Left ventricle myocardium inferior (tissue), 1 donor: ENCODE results near the gene MMP7. TPM values are rescaled to one million over a fixed set of nuclear protein-coding genes. Genes with fewer than 3 reads are reported as not detected.
"Not testable (repeated sequence)": the region's sequence is repeated elsewhere in the genome, so short reads cannot be mapped to it uniquely, and the experiment has no call there.

ENCODE experiments used
- DNase-seq: peaks from one replicate; pipeline ENCODE4 v3.0.0-alpha.2; 2020
- H3K27ac ChIP-seq: fragments of 200-600 bp; replicated peaks from 2 replicates; pipeline ENCODE4 v1.8.0; 2021
- H3K27me3 ChIP-seq: fragments of 200-600 bp; 2 replicates; pipeline ENCODE4 v1.8.0; 2021; ENCODE audit warnings: low read depth
- H3K36me3 ChIP-seq: fragments of 200-600 bp; 2 replicates; pipeline ENCODE4 v1.8.0; 2021
- H3K4me1 ChIP-seq: fragments of 200-600 bp; 2 replicates; pipeline ENCODE4 v1.8.0; 2021
- H3K4me3 ChIP-seq: fragments of 200-600 bp; 2 replicates; pipeline ENCODE4 v1.8.0; 2021; ENCODE audit warnings: mild to moderate bottlenecking, moderate library complexity
- H3K9me3 ChIP-seq: fragments of 200-600 bp; replicated peaks from 2 replicates; pipeline ENCODE4 v1.8.0; 2021
- intact Hi-C: fragments of 100-400 bp; cut with micrococcal nuclease; formaldehyde crosslinking; loops from one replicate; pipeline ENCODE4 v1.11.0; 2022
- total RNA-seq: library from RNA; stranded (reverse); fragmentation: NEBNext Ultra II Directional; extraction: Animal tissue kit (Norgen Biotek cat#: 25700); gene quantifications from one replicate; pipeline ENCODE4 v1.2.1, GENCODE V29; 2021
- TF ChIP-seq, protein P1 (sequence below): fragments of 200-600 bp; IDR thresholded peaks from 2 replicates; pipeline ENCODE4 v1.8.0; 2021; ENCODE audit warnings: antibody characterized with exemption, mild to moderate bottlenecking, borderline replicate concordance
- donor health status: DM: no; HTN: yes; CAD: no; lungs with severe emphysema.

MMP7 gene
- total RNA-seq, 1 donor from 2014 or later, result not detected

- no peak for DNase-seq
- H3K9me3 ChIP-seq, result no peaks in the 10 kb centered on the region
- intact Hi-C loops, result no loop called here
- H3K4me3 ChIP-seq, result no peak overlapping the region
- H3K27me3 ChIP-seq, result peaks cover 6% of the 10 kb centered on the region
- H3K36me3 ChIP-seq, result no peaks in the 10 kb centered on the region
- H3K4me1 ChIP-seq, result no peaks in the 10 kb centered on the region
- no peak overlapping the region for H3K27ac ChIP-seq
- TF ChIP-seq, protein P1, sequence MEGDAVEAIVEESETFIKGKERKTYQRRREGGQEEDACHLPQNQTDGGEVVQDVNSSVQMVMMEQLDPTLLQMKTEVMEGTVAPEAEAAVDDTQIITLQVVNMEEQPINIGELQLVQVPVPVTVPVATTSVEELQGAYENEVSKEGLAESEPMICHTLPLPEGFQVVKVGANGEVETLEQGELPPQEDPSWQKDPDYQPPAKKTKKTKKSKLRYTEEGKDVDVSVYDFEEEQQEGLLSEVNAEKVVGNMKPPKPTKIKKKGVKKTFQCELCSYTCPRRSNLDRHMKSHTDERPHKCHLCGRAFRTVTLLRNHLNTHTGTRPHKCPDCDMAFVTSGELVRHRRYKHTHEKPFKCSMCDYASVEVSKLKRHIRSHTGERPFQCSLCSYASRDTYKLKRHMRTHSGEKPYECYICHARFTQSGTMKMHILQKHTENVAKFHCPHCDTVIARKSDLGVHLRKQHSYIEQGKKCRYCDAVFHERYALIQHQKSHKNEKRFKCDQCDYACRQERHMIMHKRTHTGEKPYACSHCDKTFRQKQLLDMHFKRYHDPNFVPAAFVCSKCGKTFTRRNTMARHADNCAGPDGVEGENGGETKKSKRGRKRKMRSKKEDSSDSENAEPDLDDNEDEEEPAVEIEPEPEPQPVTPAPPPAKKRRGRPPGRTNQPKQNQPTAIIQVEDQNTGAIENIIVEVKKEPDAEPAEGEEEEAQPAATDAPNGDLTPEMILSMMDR, result no peak
Observed at GRCh38 chr11:102513869-102514268, 16.7 kb downstream of the MMP7 start.

- Histone ChIP-seq H3K27me3 (peaks cover 12% of the 10 kb centered on the region), H3K9me3 (no peaks in the 10 kb centered on the region), H3K4me1 (no peaks in the 10 kb centered on the region), H3K36me3 (no peaks in the 10 kb centered on the region), H3K4me3 (no peak overlapping the region), H3K27ac (no peak overlapping the region)
- TF ChIP-seq, protein P1, result no peak
- DNase-seq, result no peak
- intact Hi-C loops, result no loop called here
Observed at GRCh38 chr11:102510439-102511135, 20.0 kb downstream of the MMP7 start.

DNA sequence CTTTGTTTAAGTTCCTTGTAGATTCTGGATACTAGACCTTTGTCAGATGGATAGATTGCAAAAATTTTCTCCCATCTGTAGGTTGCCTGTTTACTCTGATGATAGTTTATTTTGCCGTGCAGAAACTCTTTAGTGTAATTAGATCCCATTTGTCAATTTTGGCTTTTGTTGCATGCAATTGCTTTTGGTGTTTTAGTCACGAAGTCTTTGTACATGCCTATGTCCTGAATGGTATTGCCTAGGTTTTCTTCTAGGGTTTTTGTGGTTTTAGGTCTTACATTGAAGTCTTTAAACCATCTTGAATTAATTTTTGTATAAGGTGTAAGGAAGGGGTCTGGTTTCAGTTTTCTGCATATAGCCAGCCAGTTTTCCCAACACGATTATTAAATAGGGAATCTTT, 27.7 kb downstream of the MMP7 start:
- intact Hi-C loops, DNase-seq: not testable (repeated sequence)

GRCh38 chr11:102500829-102501228, 29.7 kb downstream of the MMP7 start:
- no peak overlapping the region for H3K27ac ChIP-seq
- H3K4me3 ChIP-seq, result no peak overlapping the region
- intact Hi-C loops, result no loop called here
- TF ChIP-seq, protein P1, result no peak
- H3K27me3 ChIP-seq, result peaks cover 12% of the 10 kb centered on the region
- H3K4me1 ChIP-seq, result no peaks in the 10 kb centered on the region
- no peak for DNase-seq
- H3K36me3 ChIP-seq, result no peaks in the 10 kb centered on the region
- no peaks in the 10 kb centered on the region for H3K9me3 ChIP-seq

More for the DNA sequence above, 27.7 kb downstream of the MMP7 start:
- not testable (repeated sequence) for H3K27ac ChIP-seq, H3K36me3 ChIP-seq, H3K4me1 ChIP-seq, H3K9me3 ChIP-seq, H3K4me3 ChIP-seq
- H3K27me3 ChIP-seq, result peaks cover 16% of the 10 kb centered on the region

DNA sequence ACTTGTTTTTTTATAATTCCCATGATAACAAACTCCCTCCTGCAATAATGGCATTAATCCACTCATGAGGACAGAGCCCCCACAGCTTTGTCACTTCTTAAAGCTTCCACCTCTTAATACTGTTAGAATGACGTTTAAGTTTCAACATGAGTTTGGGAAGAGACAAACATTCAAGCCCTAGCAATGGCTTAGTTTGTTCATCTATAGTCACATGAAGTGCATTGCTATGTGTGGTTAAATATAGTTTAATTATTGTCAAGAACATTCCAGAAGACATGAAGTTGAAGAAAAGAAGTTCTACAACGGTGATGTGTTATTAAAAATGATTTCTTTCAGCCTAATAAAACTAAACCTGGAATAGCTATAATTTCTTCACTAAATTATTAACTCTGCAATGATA, 30.6 kb downstream of the MMP7 start:
- TF ChIP-seq, protein P1, result no peak

DNA sequence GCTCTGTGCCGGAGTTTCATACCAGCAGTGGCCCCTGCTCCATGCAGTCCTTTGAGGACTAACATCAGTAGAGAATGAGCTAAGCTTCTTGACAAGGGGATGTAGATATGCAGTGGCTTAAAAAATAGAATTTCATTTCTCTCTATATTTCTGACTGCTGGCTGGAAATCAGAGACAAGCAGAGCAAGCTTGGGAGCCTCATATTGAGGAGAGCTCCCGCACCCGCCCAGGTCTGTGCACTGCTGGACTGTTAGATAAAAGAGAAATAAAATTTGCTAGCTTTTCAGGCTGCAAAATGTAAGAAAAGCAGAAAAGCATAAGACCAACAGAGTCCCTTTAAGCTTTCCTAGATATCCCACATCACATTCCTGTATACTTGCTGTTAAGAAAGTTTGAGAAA, 31.4 kb downstream of the MMP7 start:
- no peak overlapping the region for H3K4me3 ChIP-seq
- peaks cover 16% of the 10 kb centered on the region for H3K27me3 ChIP-seq
- H3K27ac ChIP-seq, result no peak overlapping the region
- H3K9me3 ChIP-seq, result no peaks in the 10 kb centered on the region
- DNase-seq, result no peak
- no peaks in the 10 kb centered on the region for H3K4me1 ChIP-seq
- H3K36me3 ChIP-seq, result no peaks in the 10 kb centered on the region
- intact Hi-C loops, result loop anchor here (5.0 kb wide), 1 partner anchor 157 kb away; no protein-coding TSS in a partner anchor
- TF ChIP-seq, protein P1, result no peak

More for the DNA sequence above, 30.6 kb downstream of the MMP7 start:
- intact Hi-C loops, result loop anchor here (5.0 kb wide), 1 partner anchor 158 kb away; no protein-coding TSS in a partner anchor
- Histone ChIP-seq H3K4me3 (no peak overlapping the region), H3K36me3 (no peaks in the 10 kb centered on the region), H3K4me1 (no peaks in the 10 kb centered on the region), H3K9me3 (no peaks in the 10 kb centered on the region), H3K27me3 (peaks cover 16% of the 10 kb centered on the region), H3K27ac (no peak overlapping the region)
- DNase-seq, result no peak
